IPS-11a (cell line): ENCODE measurements around the gene GSPT2.
"Not testable (repeated sequence)": the region's sequence is repeated elsewhere in the genome, so short reads cannot be mapped to it uniquely, and the experiment has no call there.

Experiments
- H3K4me3 ChIP-seq: one replicate; pipeline ENCODE4 v1.5.1; 2013; ENCODE audit warnings: low read depth, low read length, control low read depth

The GSPT2 gene

DNA sequence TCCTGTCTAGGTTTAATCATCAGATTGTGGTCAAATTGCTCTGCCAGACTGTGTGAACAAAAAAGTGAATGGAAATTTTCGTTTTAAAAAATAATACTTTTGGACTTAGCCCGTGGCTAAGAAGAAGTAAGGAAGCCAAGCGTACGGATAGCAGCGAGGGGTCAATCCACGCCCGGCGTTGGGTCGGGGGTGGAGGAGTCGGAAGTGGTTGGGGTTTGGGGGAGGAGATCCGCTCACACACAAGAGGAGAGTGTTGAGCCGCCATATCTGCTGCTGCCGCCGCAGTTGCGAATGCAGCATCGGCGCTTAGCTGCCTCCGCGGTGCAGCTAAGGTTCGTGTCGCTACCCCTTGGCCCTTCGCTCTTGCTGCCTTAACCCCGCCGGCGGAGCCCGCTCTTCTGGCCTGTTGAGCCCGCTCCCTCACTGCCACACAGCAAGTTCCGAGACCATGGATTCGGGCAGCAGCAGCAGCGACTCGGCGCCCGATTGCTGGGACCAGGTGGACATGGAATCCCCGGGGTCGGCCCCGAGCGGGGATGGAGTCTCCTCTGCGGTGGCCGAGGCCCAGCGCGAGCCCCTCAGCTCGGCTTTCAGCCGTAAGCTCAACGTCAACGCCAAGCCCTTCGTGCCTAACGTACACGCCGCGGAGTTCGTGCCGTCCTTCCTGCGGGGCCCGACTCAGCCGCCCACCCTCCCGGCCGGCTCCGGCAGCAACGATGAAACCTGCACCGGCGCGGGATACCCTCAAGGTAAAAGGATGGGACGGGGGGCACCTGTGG is at the start of gene GSPT2:
GSPT2 (plus strand) TSS at position 264 of the 779 bp plus-strand sequence; CDS start at position 449, 185 bp downstream.
- H3K4me3 ChIP-seq: peak within 1 kb of the TSS; percentile 80

DNA sequence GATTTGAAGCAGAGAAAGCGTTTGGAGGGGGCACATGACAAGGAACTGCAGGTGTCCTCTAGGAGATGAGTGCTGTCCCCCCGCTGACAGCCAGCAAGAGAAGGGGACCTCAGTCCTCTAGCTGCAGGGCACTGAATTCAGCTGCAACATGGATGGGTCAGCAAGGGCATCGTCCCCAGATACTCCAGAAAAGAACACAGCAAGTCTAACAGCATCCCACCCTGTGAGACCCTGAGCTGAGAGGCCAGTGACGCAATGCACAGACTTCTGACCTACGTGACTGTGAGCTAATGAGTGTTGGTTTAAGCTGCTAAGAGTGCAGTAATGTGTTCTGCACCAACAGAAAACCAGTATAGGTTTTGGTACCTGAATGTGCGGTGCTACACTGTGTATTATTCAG is 49.0 kb upstream of the GSPT2 start:
- H3K4me3 ChIP-seq: no peak overlapping the region

DNA sequence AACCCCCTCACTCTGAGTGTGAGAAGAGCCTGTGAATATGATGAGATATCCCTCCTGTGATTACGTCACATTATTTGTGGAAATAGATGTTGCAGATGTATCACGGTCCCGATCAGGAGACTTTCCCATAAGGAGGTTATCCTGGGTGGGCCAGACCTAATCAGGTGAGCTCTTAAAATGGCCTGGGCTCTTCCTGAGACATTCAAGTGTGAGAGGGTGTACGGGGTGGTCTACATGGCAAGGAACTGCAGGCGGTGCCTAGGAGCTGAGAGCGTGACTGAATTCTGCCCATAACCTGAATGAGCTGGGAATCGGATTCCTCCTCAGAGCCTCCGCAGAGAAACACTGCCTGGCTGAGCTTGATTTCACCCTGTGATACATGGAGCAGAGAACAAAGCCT is 45.8 kb upstream of the GSPT2 start:
- no peak overlapping the region for H3K4me3 ChIP-seq

DNA sequence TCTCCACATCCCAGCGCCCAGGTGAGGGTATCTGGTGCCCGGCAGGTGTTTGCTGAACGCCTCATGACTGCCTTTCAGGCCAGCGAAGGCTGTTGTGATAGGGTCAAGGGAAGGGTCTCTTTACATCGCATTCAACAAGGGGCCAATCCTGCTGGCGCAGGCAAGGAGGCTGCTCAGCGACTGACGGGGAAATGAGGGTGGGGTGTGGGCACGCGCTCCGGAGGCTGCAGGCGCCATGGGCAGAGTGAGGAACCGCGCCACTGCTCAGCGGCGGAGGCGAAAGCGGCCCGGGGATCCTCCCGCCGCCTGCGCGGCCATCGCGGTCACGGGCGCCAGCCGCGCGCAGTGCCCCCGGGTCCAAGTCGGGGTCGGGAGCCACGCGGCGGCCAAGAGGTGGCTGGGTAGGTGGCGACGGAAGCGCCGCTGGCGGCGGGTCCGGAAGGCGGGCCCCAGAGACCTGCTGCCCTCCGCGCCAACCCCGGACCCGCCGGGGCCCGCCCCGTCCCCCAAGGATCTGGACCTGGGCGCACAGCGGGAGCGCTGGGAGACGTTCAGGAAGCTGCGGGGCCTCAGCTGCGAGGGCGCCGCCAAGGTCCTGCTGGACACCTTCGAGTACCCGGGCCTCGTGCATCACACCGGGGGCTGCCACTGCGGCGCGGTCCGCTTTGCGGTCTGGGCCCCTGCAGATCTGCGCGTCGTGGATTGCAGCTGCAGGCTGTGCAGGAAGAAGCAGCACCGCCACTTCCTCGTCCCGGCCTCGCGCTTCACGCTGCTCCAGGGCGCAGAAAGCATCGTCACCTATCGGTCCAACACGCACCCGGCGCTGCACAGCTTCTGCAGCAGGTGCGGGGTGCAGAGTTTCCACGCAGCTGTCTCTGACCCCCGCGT is 32.7 kb upstream of the GSPT2 start, which contains the start of gene CENPVL1:
CENPVL1 (plus strand) TSS at position 236 of the 888 bp plus-strand sequence; CDS start at position 236, 0 bp downstream.
- not testable (repeated sequence) for H3K4me3 ChIP-seq

DNA sequence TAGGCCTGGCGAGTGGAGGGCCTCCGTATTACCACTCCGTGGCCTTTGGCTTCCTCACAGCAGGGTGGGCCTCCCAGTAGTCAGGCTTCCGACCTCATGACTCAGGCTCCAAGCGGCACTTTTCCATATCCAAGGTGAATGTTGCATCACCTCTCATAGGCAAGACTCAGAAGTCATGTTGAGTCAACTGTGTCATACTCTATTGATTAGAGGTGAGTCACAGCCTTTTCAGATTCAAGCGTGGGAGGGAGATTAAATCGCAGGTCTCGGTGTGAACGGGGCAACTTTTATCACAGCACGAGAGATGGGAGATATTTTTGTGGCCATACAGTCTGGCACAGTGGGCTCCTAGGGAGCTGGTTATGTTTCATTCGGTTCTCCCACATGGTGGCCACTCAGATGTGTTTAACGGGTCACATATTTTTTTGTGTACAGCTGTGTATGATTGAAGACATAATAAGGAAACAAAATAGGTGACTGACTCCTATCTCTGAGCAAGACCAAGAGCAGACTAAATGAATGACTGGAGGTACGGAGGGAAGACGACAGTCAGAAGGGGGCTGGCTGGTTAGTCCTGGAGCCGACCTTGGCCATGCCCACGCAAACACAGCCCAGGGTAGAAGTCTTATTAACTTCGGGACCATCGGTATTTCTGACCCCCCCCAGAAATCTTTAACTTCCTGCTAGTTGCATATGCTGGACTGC is 30.1 kb upstream of the GSPT2 start:
- not testable (repeated sequence) for H3K4me3 ChIP-seq

DNA sequence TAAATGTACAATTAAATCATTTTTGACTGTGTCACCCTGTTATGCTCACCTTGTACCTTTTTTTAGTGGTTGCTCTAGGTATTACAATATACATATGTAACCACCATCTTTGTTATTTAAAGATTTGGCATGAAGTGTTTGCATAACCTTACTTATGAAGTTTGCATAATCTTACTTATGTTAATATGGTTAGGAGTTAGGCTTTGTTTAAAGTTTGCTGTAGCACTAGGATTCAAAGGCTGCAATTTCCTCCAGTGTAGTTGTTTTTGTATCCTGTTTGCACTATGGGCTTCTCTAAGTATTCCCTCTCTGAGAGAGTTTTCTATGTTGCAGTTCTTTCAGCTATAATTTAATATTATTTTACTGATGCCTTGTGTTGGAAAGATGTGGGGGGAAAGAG is 15.0 kb upstream of the GSPT2 start:
- H3K4me3 ChIP-seq: no peak overlapping the region

DNA sequence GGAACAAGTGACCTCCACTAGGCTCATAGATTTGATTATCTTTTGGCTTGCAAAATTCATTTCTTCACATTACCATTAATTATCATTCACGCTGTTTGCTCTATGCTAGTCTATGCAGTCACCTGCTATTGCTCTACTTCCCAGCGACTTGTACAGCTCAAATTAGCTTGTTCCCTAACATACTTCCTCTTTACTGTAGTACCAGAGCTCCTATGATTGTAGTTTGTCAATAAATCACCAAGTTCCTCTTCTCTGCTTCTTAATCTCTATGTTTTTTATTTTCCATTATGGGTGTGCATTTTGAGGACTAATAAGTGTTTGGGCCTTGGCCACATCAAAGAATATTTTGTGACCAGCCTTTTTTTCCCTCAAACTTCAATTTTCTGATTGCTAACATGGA is 6.2 kb upstream of the GSPT2 start:
- H3K4me3 ChIP-seq: no peak overlapping the region

DNA sequence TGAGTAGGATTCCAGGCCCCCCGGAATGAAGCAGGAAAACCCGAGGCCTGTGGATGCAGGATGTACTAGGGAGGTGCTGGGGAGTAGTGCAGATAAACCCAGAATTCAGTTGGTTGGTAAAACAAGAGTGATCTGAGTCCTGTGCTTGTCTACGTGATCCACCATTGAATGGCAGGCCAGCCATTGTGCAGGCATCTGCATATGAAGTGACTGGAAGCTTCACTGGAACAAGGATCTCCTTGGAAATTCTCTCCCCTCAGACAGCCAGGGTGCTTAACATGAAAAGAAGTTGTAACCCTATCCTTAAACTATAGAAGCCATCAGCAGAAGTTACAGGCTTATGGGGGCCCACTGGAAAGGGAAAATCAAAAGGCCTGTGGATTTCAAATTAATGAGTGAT is 656 bp upstream of the GSPT2 start:
- H3K4me3 ChIP-seq: no peak overlapping the region

DNA sequence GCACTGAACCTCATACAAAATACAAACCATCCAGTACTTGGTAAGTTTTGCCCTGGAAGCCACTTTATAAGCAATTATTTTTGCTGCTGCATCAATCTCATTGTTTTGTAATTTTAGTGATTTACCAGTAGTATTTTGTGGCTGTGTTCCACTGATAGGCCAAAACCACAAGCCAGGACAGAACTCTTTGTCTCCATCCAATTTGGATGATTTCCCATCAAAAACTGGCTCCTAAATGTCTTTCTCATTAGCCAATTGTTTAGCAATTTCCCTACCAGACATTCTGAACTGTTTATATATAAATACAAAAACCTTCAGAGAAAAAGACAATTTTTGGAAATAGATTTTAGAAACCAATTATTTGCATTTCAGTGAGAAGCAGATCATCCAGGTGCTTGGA is 4.4 kb downstream of the GSPT2 start:
- H3K4me3 ChIP-seq: no peak overlapping the region

DNA sequence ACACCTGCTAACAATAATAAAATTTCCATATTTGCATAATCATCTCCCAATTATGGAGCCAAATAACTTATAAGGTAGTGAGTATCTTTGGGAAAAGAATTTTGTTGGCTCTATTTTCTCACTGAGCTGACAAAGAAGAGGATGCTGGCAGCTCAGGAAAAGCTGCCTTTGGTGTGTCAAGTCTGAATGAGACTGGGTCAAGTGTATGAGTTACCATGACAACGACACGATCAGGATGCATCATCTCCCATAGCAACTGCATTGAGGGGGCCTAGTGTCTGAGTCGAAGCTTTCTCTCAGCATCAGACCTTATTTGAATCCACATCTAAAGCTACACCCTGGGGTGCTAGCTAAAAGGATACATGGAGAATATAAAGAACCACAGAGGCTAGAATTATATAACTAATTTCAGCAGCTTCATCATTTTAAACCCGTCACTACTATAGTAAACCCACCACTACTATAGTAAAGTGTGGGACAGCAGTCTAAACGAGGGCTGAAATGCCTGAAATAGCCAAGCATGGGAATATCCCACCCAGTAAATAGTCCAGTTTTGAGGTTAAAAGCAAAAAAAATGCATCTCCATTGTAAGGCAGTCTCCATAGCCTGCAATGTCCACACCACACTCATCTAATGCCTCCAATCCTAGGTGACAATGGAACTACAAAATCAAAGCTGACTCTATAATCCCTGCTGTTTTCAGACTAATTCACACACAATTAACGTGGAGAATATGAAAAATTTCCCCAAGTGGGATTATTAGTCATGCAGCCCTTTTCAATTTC is 16.0 kb downstream of the GSPT2 start:
- no peak overlapping the region for H3K4me3 ChIP-seq

DNA sequence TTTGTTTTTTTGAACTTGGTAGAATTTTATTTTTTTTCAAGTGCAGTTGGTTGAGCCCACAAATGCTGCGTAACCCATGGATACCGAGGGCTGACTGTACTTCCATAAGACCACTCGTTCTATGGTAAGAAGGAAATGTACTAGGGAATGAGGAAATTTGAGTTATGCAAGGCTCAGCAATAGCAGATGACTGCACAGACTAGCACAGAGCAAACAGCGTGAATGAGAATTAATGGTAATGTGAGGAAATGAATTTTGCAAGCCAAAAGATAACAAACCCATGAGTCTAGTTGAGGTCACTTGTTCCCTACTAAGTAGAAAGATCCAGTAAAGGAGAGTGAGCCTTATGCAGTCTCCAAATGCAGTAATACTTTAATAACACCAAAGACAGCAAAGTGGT is 17.4 kb downstream of the GSPT2 start:
- no peak overlapping the region for H3K4me3 ChIP-seq

DNA sequence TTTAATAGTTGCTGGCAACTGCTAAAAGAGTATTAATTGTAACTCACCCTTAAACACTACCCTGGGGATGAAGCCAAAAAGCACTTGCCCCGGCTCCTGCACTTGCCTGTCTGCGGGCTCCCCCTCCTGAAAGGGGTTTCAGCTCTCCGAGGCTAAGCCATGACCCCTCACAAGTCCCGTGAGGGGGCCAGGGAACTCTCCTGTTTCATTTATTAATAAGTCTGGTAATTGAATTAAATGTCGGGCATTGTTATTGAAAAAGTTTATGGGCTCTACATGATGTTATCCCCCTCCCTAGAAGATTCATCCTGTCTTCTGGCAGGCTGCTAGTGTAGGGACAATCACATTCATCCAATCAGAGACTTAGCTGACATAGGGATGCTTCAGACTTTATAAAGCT is 23.3 kb downstream of the GSPT2 start:
- H3K4me3 ChIP-seq: no peak overlapping the region

DNA sequence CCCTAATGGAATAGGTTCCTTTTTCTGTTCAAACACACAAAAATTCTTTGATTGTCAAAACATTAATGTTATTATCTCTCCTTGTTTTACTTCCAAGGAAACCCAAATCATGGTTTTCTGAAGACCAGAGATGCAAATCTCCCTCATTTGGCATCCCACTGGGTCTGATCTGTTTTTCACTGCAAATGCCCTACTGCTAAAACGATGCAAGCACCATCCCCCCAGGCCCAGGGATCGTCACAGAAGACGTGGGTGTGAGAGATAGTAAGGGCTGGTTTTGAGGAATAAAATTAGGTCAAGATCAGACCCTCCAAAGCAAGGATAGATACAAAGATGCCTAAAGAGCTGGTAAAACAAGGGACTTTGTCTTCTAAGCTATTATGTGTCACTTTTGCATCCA is 33.6 kb downstream of the GSPT2 start:
- no peak overlapping the region for H3K4me3 ChIP-seq

DNA sequence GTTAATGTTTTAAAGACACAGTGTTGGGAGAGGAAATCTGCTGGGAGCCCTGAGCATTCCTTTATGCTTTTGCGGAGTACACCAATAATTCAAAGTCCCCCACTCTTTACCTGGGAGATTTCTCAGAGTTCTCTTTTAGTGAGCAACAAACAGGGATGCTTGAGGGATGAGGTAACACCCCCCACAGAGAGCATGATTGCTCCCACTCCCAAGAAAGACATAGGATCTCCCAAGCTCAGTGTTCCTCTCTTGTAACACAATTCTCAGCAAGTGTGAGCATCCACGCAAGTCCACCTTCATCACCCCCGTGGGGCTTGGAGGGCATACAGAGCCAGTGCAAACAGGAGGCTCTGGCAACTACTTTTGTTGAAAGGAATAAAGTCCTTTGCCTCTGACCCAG is 36.1 kb downstream of the GSPT2 start:
- no peak overlapping the region for H3K4me3 ChIP-seq

DNA sequence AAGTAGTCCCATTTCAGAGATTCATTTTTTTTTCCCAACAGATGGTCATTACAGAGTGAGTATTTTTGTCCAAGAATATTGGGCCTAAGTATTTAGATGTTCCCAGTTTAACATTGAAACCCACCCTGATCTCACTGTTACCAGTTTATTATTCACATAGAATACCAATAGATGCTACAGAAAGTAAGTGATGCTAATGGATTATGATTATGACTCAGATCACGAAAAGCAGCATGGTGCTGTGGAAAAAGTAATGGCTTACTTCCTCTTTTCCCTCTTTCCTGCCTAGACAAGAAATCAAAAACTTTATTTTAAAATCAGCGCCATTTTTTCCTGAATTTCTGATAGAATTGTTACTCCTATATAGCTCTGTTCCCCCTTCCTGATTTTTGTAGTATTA is 51.9 kb downstream of the GSPT2 start:
- no peak overlapping the region for H3K4me3 ChIP-seq
